Loucy (cell line): ENCODE results near the gene UBE2QL1.

Source experiments
- H2AFZ ChIP-seq: fragments of 200-600 bp; sonication (generic); 2 replicates; pipeline ENCODE4 v1.6.0; 2016; ENCODE audit warnings: antibody characterized with exemption, mild to moderate bottlenecking, low read length, moderate library complexity
- H3F3A ChIP-seq: fragments of 200-600 bp; 2 replicates; pipeline ENCODE4 v1.6.0; 2016; ENCODE audit warnings: antibody characterized with exemption, low read depth, mild to moderate bottlenecking
- H3K27me3 ChIP-seq: fragments of 200-600 bp; sonication (generic); 2 replicates; pipeline ENCODE4 v1.6.1; 2014; ENCODE audit warnings: low read length, mild to moderate bottlenecking; ENCODE audit not compliant: insufficient read depth, poor library complexity, severe bottlenecking
- H3K36me3 ChIP-seq: fragments of 200-600 bp; sonication (generic); 2 replicates; pipeline ENCODE4 v1.6.1; 2016; ENCODE audit warnings: low read length; ENCODE audit not compliant: insufficient read depth
- H3K4me1 ChIP-seq: fragments of 200-600 bp; sonication (generic); 2 replicates; pipeline ENCODE4 v1.5.1; 2014; ENCODE audit warnings: low read length, mild to moderate bottlenecking; ENCODE audit not compliant: insufficient read depth, poor library complexity, severe bottlenecking
- H3K4me2 ChIP-seq: fragments of 200-600 bp; sonication (generic); 2 replicates; pipeline ENCODE4 v1.6.0; 2014; ENCODE audit warnings: antibody characterized with exemption, low read length, low read depth, mild to moderate bottlenecking; ENCODE audit not compliant: poor library complexity, severe bottlenecking
- H3K4me3 ChIP-seq: fragments of 200-600 bp; sonication (generic); 2 replicates; pipeline ENCODE4 v1.5.1; 2014; ENCODE audit warnings: low read length, mild to moderate bottlenecking, mixed read lengths; ENCODE audit not compliant: poor library complexity, severe bottlenecking
- H3K79me2 ChIP-seq: fragments of 200-600 bp; sonication (generic); 2 replicates; pipeline ENCODE4 v1.6.1; 2014; ENCODE audit warnings: low read length; ENCODE audit not compliant: insufficient read depth
- H3K9ac ChIP-seq: fragments of 200-600 bp; sonication (generic); 2 replicates; pipeline ENCODE4 v1.6.0; 2014; ENCODE audit warnings: mild to moderate bottlenecking, low read depth, low read length, moderate library complexity; ENCODE audit not compliant: poor library complexity, severe bottlenecking
- H3K9me2 ChIP-seq: fragments of 200-600 bp; sonication (generic); replicated peaks from 2 replicates; pipeline ENCODE4 v1.6.1; 2016; ENCODE audit warnings: low read depth, low read length, mixed read lengths
- H3K9me3 ChIP-seq: fragments of 200-600 bp; sonication (generic); 2 replicates; pipeline ENCODE4 v1.6.1; 2014; ENCODE audit warnings: mild to moderate bottlenecking, antibody characterized with exemption, low read length, low read depth; ENCODE audit not compliant: insufficient read depth
- H4K20me1 ChIP-seq: fragments of 200-600 bp; sonication (generic); 2 replicates; pipeline ENCODE4 v1.6.0; 2014; ENCODE audit warnings: antibody characterized with exemption, low read length, mild to moderate bottlenecking; ENCODE audit not compliant: insufficient read depth, poor library complexity, severe bottlenecking
- CTCF ChIP-seq: fragments of 200-600 bp; sonication (generic); conservative IDR thresholded peaks from 2 replicates; pipeline ENCODE4 v1.5.1; 2014; ENCODE audit warnings: mild to moderate bottlenecking, antibody characterized with exemption, low read length
- EZH2phosphoT487 ChIP-seq: fragments of 200-600 bp; IDR thresholded peaks from 2 replicates; pipeline ENCODE4 v1.6.1; 2018; ENCODE audit warnings: antibody characterized with exemption, mild to moderate bottlenecking, moderate library complexity, borderline replicate concordance

UBE2QL1 gene

DNA sequence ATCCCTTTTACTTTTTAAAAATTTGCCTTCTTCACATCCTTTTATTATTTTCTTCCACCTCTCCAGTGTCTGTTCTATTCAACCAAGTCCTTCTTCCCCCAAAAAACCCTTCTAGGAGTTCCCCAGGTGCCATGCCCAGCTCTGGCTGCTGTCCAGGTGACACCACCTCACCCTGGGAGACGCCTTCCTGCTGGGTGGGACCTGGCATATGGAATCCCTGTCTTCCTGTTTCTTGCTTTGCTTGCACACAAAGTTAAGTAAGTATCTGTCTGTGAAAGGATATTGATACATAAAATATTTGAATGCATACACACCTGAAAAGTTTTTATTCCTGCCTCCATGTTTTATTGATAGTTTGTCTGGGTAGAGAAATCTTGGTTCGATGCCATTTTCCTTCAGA lies 47.2 kb upstream of the UBE2QL1 start:
- Histone ChIP-seq H3K9ac (no peak overlapping the region), H3K9me2 (no peaks in the 10 kb centered on the region), H3K4me1 (no peaks in the 10 kb centered on the region), H3F3A (no peaks in the 10 kb centered on the region), H3K27me3 (no peaks in the 10 kb centered on the region), H2AFZ (no peak overlapping the region), H3K9me3 (peaks cover 10% of the 10 kb centered on the region; the same call in 1 of the 2 replicates), H3K36me3 (no peaks in the 10 kb centered on the region), H3K4me2 (no peak overlapping the region), H3K79me2 (no peaks in the 10 kb centered on the region), H4K20me1 (no peaks in the 10 kb centered on the region), H3K4me3 (no peak overlapping the region)
- TF ChIP-seq CTCF, result no peak
- no peak for TF ChIP-seq EZH2phosphoT487

DNA sequence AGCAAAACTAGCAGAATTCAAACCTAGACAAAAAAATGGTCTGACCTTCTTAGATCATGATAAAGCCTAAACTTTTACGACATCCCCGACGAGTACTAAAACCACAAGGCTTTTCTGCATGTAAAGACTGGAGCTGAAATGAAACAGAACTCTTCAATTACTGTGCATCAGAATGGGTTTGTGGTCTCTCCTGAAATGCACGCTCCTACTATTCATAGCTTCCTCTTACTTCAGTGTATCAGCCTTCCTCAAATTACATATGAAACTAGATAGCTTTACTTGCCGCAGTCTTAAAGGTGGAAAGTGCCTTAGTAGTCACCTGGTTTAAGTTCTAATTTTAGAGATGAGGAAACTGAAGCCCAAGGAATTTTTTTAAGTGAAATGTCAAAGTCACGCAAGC lies 45.7 kb upstream of the UBE2QL1 start:
- Histone ChIP-seq H3F3A (no peaks in the 10 kb centered on the region), H4K20me1 (no peaks in the 10 kb centered on the region), H3K36me3 (no peaks in the 10 kb centered on the region), H3K4me1 (no peaks in the 10 kb centered on the region), H3K9me2 (no peaks in the 10 kb centered on the region), H3K9me3 (0 out of 2 replicates have a peak, but pooled peaks cover 6% of the 10 kb centered on the region), H3K4me2 (no peak overlapping the region), H3K79me2 (no peaks in the 10 kb centered on the region), H3K4me3 (no peak overlapping the region), H3K27me3 (no peaks in the 10 kb centered on the region), H2AFZ (no peak overlapping the region), H3K9ac (no peak overlapping the region)
- no peak for TF ChIP-seq EZH2phosphoT487
- TF ChIP-seq CTCF, result no peak

GRCh38 chr5:6403416-6403815 lies 45.2 kb upstream of the UBE2QL1 start:
- Histone ChIP-seq H3K27me3 (no peaks in the 10 kb centered on the region), H3K4me1 (no peaks in the 10 kb centered on the region)

More at GRCh38 chr5:6403416-6403815, 45.2 kb upstream of the UBE2QL1 start:
- no peak overlapping the region for H3K4me2 ChIP-seq
- 0 out of 2 replicates have a peak, but pooled peaks cover 6% of the 10 kb centered on the region for H3K9me3 ChIP-seq
- H4K20me1 ChIP-seq, result no peaks in the 10 kb centered on the region
- no peaks in the 10 kb centered on the region for H3K9me2 ChIP-seq
- TF ChIP-seq EZH2phosphoT487, result no peak
- TF ChIP-seq CTCF, result no peak
- H3F3A ChIP-seq, result no peaks in the 10 kb centered on the region
- H3K36me3 ChIP-seq, result no peaks in the 10 kb centered on the region
- no peak overlapping the region for H3K4me3 ChIP-seq
- H3K9ac ChIP-seq, result no peak overlapping the region
- no peaks in the 10 kb centered on the region for H3K79me2 ChIP-seq
- no peak overlapping the region for H2AFZ ChIP-seq
